Liver (tissue), 9 donors: ENCODE measurements around the gene LSM3. TPM values are rescaled to one million over a fixed set of nuclear protein-coding genes. Genes with fewer than 3 reads are reported as not detected.

ENCODE experiments used
- DNase-seq: peaks from one replicate; pipeline ENCODE4 v3.0.0-alpha.2; 2017; ENCODE audit warnings: low spot score
- H3K27ac ChIP-seq, 2 donors: one replicate each; pipeline ENCODE4 v1.7.0; 2013; ENCODE audit warnings: inconsistent platforms in 2 of 2, low read length in 2 of 2, control low read depth in 1 of 2, low read depth in 1 of 2, mild to moderate bottlenecking in 1 of 2
- H3K27me3 ChIP-seq, 4 donors: one replicate each; pipeline versions ENCODE4 v1.6.1 to v1.7.0; 2013; ENCODE audit warnings: low read length in 3 of 4, inconsistent platforms in 1 of 4, mild to moderate bottlenecking in 1 of 4, moderate library complexity in 1 of 4; ENCODE audit not compliant: control insufficient read depth in 4 of 4, insufficient read depth in 4 of 4
- H3K36me3 ChIP-seq, 4 donors: one replicate each; pipeline versions ENCODE4 v1.6.1 to v1.7.0; 2013; ENCODE audit warnings: low read length in 3 of 4, mild to moderate bottlenecking in 3 of 4, low read depth in 1 of 4, moderate library complexity in 1 of 4; ENCODE audit not compliant: control insufficient read depth in 4 of 4, insufficient read depth in 3 of 4
- H3K4me1 ChIP-seq, 4 donors: one replicate each; pipeline versions ENCODE4 v1.6.1 to v1.7.0; 2013; ENCODE audit warnings: low read length in 3 of 4, mild to moderate bottlenecking in 3 of 4, moderate library complexity in 1 of 4; ENCODE audit not compliant: control insufficient read depth in 4 of 4, insufficient read depth in 4 of 4
- H3K4me3 ChIP-seq, 3 donors: one replicate each; pipeline versions ENCODE4 v1.6.1 to v1.7.0; 2013; ENCODE audit warnings: low read length in 3 of 3, control low read depth in 1 of 3, low read depth in 1 of 3, mild to moderate bottlenecking in 1 of 3
- H3K9ac ChIP-seq, 2 donors: one replicate each; pipeline ENCODE4 v1.7.0; 2013; ENCODE audit warnings: low read length in 2 of 2, mild to moderate bottlenecking in 2 of 2, moderate library complexity in 2 of 2, control low read depth in 1 of 2, low read depth in 1 of 2
- H3K9me3 ChIP-seq, 4 donors: one replicate each; pipeline versions ENCODE4 v1.6.1 to v1.7.0; 2013; ENCODE audit warnings: low read length in 3 of 4; ENCODE audit not compliant: control insufficient read depth in 4 of 4
- CTCF ChIP-seq: fragments of 150-350 bp; IDR thresholded peaks from 2 replicates; pipeline ENCODE4 v1.5.1; 2017; ENCODE audit warnings: improper control_type of control experiment, low read depth, low read length; ENCODE audit not compliant: missing input control
- EGR1 ChIP-seq, 2 donors: IDR thresholded peaks; 2 replicates each; pipeline ENCODE4 v1.6.1; 2016 to 2018; ENCODE audit warnings: antibody characterized with exemption in 2 of 2, low read depth in 2 of 2
- FOXA1 ChIP-seq: IDR thresholded peaks from 2 replicates; pipeline ENCODE4 v1.6.1; 2016; ENCODE audit warnings: antibody characterized with exemption
- FOXA2 ChIP-seq: IDR thresholded peaks from 2 replicates; pipeline ENCODE4 v1.6.1; 2016; ENCODE audit warnings: antibody characterized with exemption
- GABPA ChIP-seq, 2 donors: IDR thresholded peaks in 1 of 2; conservative IDR thresholded peaks in 1 of 2; 2 replicates each; pipeline ENCODE4 v1.6.1; 2016; ENCODE audit warnings: antibody characterized with exemption in 2 of 2, mild to moderate bottlenecking in 1 of 2, moderate library complexity in 1 of 2
- HNF4A ChIP-seq, 2 donors: conservative IDR thresholded peaks; 2 replicates each; pipeline ENCODE4 v1.6.1; 2016; ENCODE audit warnings: antibody characterized with exemption in 2 of 2, mild to moderate bottlenecking in 2 of 2
- HNF4G ChIP-seq: IDR thresholded peaks from 2 replicates; pipeline ENCODE4 v1.6.1; 2016; ENCODE audit warnings: antibody characterized with exemption
- JUND ChIP-seq, 2 donors: IDR thresholded peaks; 2 replicates each; pipeline ENCODE4 v1.6.1; 2016; ENCODE audit warnings: antibody characterized with exemption in 2 of 2
- MAX ChIP-seq: IDR thresholded peaks from 2 replicates; pipeline ENCODE4 v1.6.1; 2016; ENCODE audit warnings: antibody characterized with exemption
- NR2F2 ChIP-seq: IDR thresholded peaks from 2 replicates; pipeline ENCODE4 v1.6.1; 2016; ENCODE audit warnings: antibody characterized with exemption
- RAD21 ChIP-seq, 2 donors: IDR thresholded peaks; 2 replicates each; pipeline ENCODE4 v1.6.1; 2016; ENCODE audit warnings: antibody characterized with exemption in 2 of 2, mild to moderate bottlenecking in 2 of 2
- RXRA ChIP-seq, 2 donors: IDR thresholded peaks; 2 replicates each; pipeline ENCODE4 v1.6.1; 2017 to 2018; ENCODE audit warnings: antibody characterized with exemption in 2 of 2, mild to moderate bottlenecking in 1 of 2
- SP1 ChIP-seq: IDR thresholded peaks from 2 replicates; pipeline ENCODE4 v1.6.1; 2018; ENCODE audit warnings: antibody characterized with exemption, mild to moderate bottlenecking
- TAF1 ChIP-seq: conservative IDR thresholded peaks from 2 replicates; pipeline ENCODE4 v1.6.1; 2016; ENCODE audit warnings: antibody characterized with exemption, mild to moderate bottlenecking
- YY1 ChIP-seq: IDR thresholded peaks from 2 replicates; pipeline ENCODE4 v1.6.1; 2016; ENCODE audit warnings: antibody characterized with exemption, mild to moderate bottlenecking
- ZBTB33 ChIP-seq: IDR thresholded peaks from 2 replicates; pipeline ENCODE4 v1.6.1; 2016; ENCODE audit warnings: antibody characterized with exemption
- WGBS: extraction: QIAGEN DNeasy Blood & Tissue Kit; methylation state at CpG from one replicate; pipeline ENCODE4 v1.1.7; 2013; 5-methylcytosine and 5-hydroxymethylcytosine counted together
- polyA plus RNA-seq, 2 donors: library from polyadenylated mRNA; stranded (reverse) in 1 of 2; unstranded in 1 of 2; fragments of 200-250 nt in 1 of 2; fragments of >200 nt in 1 of 2; fragmentation: Nextera tagmentation in 1 of 2; extraction: Ambion mirVana in 1 of 2; gene quantifications; one replicate each; pipeline versions ENCODE4 v1.2.1 to v1.2.3, GENCODE V29; 2013 to 2015
- total RNA-seq, 2 donors: library from RNA; depleted of rRNA; stranded (reverse); fragments of >200 nt; gene quantifications; one replicate each; pipeline ENCODE4 v1.2.3, GENCODE V29; 2014
- TF ChIP-seq, protein P1 (sequence below): IDR thresholded peaks from 2 replicates; pipeline ENCODE4 v1.6.1; 2016; ENCODE audit warnings: antibody characterized with exemption
- TF ChIP-seq, protein P2 (sequence below): IDR thresholded peaks from 2 replicates; pipeline ENCODE4 v1.6.1; 2016; ENCODE audit warnings: antibody characterized with exemption, mild to moderate bottlenecking
- donor health status: healthy.
- donor health status: healthy.
- donor health status: healthy.
- donor health status: healthy.
- donor health status: healthy.

LSM3 gene
- total and polyA plus RNA-seq, 4 donors: 3.7 to 17.0 (median 5.0) TPM

GRCh38 chr3:14139771-14140170 is 38.8 kb upstream of the LSM3 start:
- no peak overlapping the region for H3K9ac ChIP-seq
- no peaks in the 10 kb centered on the region for H3K9me3 ChIP-seq
- DNase-seq: no peak
- H3K36me3 ChIP-seq: peaks cover 0 to 15% (median 10%) of the 10 kb centered on the region in 4 donors
- no peaks in the 10 kb centered on the region for H3K27me3 ChIP-seq
- 91% methylated on average over 5 of the region's 5 CpGs for WGBS
- H3K27ac ChIP-seq: no peak overlapping the region
- TF ChIP-seq RAD21 (IDR thresholded peaks at IDR 0.05): no peak
- TF ChIP-seq, protein P1, sequence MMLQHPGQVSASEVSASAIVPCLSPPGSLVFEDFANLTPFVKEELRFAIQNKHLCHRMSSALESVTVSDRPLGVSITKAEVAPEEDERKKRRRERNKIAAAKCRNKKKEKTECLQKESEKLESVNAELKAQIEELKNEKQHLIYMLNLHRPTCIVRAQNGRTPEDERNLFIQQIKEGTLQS: no peak
- TF ChIP-seq JUND (IDR thresholded peaks at IDR 0.05): no peak
- no peak for TF ChIP-seq HNF4G
- no peak for TF ChIP-seq NR2F2
- no peak for TF ChIP-seq RXRA (IDR thresholded peaks at IDR 0.05)
- no peak for TF ChIP-seq FOXA2
- no peak for TF ChIP-seq TAF1
- no peak overlapping the region for H3K4me3 ChIP-seq
- peaks cover 21 to 85% (median 72%) of the 10 kb centered on the region in 4 donors for H3K4me1 ChIP-seq

DNA sequence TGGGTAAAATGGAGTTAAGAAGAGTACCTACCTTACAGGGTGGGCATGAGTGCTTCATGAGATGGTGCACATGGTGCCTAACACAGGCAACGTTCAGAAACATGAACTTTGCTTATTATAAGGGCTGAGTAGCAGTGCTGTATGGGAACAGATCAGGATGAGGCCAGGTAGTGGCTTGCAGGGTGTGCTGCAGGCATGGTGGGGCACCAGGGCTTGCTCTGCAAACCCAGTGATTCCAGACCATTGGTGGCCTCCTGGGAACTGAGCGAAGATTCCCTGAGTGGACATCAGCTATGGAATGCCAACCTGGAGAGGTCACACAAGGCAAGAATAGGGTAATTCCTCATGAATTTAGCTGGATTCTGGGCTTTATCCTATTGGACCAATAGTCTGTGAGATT is 37.9 kb upstream of the LSM3 start:
- Histone ChIP-seq H3K36me3 (peaks cover 0 to 10% (median 4%) of the 10 kb centered on the region in 4 donors), H3K27ac (peak overlapping the region in 1 of 2 donors; percentile 60), H3K9me3 (no peaks in the 10 kb centered on the region), H3K27me3 (no peaks in the 10 kb centered on the region), H3K4me1 (peaks cover 22 to 93% (median 80%) of the 10 kb centered on the region in 4 donors), H3K4me3 (no peak overlapping the region), H3K9ac (no peak overlapping the region)
- TF ChIP-seq TAF1: no peak
- TF ChIP-seq YY1: no peak
- TF ChIP-seq EGR1 (IDR thresholded peaks at IDR 0.05; ENCODE audit: low read depth in 2 of 2): no peak
- no peak for TF ChIP-seq FOXA2
- TF ChIP-seq HNF4A (conservative IDR thresholded peaks at IDR 0.05): no peak
- TF ChIP-seq FOXA1: no peak
- TF ChIP-seq RXRA (IDR thresholded peaks at IDR 0.05): no peak
- no peak for TF ChIP-seq NR2F2
- TF ChIP-seq MAX: no peak
- TF ChIP-seq HNF4G: no peak
- TF ChIP-seq GABPA (IDR thresholded peaks at IDR 0.05 in 1 of 2, conservative IDR thresholded peaks at IDR 0.05 in 1 of 2): no peak
- no peak for TF ChIP-seq CTCF
- no peak for TF ChIP-seq JUND (IDR thresholded peaks at IDR 0.05)
- TF ChIP-seq, protein P1: no peak
- no peak for TF ChIP-seq ZBTB33
- TF ChIP-seq RAD21 (IDR thresholded peaks at IDR 0.05): no peak
- TF ChIP-seq SP1: no peak
- TF ChIP-seq, protein P2, sequence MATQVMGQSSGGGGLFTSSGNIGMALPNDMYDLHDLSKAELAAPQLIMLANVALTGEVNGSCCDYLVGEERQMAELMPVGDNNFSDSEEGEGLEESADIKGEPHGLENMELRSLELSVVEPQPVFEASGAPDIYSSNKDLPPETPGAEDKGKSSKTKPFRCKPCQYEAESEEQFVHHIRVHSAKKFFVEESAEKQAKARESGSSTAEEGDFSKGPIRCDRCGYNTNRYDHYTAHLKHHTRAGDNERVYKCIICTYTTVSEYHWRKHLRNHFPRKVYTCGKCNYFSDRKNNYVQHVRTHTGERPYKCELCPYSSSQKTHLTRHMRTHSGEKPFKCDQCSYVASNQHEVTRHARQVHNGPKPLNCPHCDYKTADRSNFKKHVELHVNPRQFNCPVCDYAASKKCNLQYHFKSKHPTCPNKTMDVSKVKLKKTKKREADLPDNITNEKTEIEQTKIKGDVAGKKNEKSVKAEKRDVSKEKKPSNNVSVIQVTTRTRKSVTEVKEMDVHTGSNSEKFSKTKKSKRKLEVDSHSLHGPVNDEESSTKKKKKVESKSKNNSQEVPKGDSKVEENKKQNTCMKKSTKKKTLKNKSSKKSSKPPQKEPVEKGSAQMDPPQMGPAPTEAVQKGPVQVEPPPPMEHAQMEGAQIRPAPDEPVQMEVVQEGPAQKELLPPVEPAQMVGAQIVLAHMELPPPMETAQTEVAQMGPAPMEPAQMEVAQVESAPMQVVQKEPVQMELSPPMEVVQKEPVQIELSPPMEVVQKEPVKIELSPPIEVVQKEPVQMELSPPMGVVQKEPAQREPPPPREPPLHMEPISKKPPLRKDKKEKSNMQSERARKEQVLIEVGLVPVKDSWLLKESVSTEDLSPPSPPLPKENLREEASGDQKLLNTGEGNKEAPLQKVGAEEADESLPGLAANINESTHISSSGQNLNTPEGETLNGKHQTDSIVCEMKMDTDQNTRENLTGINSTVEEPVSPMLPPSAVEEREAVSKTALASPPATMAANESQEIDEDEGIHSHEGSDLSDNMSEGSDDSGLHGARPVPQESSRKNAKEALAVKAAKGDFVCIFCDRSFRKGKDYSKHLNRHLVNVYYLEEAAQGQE: no peak
- DNase-seq: no peak
- 81% methylated on average over 2 of the region's 2 CpGs for WGBS
